NCI-H2227 (cell line): ENCODE measurements around the gene QSOX1.

Experiments used
- DNase-seq: peaks from one replicate; lab custom pipeline; 2025; ENCODE audit not compliant: unreplicated experiment; lab: John Stamatoyannopoulos, UW

Gene QSOX1

GRCh38 chr1:180231936-180232335 lies 77.3 kb downstream of the QSOX1 start:
- no peak for DNase-seq

- DNase-seq: no peak
Measured at GRCh38 chr1:180232521-180233043, 77.9 kb downstream of the QSOX1 start.

GRCh38 chr1:180233191-180234011 lies 78.7 kb downstream of the QSOX1 start:
- no peak for DNase-seq

DNA sequence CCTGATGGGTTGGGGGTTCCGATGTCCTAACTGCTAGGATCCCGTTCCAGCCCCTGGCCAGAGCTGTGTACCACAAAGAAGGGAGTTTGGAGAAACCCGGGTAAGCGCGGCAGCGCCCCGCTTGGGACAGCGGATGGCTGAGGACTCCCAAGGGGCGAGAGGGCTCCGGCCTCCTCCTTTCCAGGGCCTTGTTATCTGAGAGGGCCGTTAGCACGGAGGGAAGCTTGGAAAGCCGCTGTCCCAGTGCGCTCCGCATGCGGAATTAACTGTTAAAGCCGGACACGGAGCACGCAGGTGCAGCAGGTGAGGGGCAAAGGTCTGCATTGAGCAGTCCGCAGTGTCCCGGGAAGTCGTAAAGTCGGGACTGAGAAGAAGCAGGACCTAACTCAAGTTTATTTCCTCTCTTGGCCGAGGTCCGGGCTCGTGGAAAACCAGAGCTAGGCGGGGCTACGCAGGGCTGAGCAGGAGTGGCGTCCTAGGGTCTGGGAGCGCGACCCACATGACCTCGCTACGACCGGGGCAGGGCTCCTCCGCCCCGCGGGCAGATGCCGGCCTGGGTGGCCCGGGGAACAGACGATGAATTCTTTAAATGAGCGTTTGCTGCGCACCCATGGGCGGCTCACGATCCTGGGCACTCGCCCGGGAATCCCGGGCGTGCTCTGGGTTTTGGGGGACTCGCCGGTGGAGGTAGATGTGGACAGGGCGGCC lies 79.9 kb downstream of the QSOX1 start:
- no peak for DNase-seq

- no peak for DNase-seq
Measured at GRCh38 chr1:180235077-180235501, 80.4 kb downstream of the QSOX1 start.

DNA sequence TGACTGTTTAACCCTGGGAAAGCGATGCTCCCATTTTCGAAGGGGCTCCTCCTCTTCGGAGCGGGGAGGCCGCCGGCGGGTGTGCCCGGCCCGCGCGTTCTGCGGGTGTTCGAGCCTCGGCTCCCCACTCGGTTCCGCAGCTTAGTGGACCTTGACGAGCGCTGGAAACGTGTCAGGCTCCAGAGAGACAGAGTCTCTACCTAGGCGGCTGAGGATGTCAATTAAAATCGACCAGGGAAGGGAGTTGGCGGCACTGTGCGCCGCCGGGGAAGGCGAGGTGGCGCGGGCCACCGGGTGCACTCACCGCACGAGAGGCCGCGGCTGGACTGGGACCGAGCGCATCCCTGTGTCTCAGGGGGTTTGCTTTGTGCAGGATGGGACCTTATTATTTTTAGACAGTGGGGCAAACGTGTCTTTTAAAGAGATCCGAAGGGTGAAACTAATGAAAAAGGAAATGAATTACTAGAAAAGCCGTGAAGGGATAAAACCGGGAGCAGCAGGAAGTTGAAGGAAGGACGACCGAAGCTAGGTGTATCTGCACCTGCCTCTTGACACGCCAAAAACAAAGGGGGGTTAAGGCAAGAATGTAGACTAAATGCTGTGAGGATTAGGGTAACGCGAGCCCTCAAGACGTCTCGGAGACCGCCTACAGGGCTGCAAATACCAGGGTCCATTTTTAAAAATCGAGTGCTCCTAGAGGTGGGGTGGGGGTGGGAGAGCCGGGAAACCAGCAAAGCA lies 81.0 kb downstream of the QSOX1 start:
- DNase-seq: no peak

DNA sequence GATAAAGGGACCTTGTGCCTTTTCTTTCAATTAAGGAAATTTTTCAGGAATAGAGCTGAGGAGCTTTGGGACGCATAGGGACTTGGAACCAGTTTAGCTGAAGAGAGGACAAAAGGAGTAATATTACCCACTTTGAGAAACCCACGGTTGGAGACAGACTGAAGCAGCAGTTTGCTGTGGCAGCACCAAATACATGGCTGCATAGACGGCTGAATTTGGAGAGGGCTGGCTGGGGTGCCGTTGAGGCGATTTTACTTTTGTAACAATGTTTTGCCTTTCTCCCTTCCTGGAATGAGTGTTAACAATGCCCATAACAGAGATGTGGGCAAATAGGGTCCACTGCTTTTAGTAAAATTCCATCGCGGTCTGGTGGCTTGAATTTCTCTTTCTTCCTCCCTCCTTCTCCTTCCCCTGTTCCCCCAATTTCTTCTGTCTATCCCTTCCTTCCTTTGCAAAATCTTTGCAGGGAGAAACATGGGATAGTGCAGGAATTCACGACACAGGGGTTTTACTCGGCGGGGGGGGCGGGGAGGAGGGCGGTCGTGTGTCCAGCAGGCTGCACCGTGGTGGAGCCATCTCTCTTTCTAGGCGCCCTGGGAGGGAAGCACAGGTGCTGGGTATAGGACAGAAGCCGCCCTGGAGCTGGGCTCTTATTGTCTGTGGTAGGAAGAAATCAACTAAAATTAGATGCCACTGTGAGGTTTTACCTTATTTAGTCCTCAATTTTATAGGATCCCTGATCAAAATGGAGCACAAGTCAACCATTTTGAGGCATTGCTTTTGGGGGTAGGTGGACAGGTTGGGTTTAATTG lies 82.2 kb downstream of the QSOX1 start:
- no peak for DNase-seq

- DNase-seq: no peak
Measured at GRCh38 chr1:180237869-180238476, 83.3 kb downstream of the QSOX1 start.

DNA sequence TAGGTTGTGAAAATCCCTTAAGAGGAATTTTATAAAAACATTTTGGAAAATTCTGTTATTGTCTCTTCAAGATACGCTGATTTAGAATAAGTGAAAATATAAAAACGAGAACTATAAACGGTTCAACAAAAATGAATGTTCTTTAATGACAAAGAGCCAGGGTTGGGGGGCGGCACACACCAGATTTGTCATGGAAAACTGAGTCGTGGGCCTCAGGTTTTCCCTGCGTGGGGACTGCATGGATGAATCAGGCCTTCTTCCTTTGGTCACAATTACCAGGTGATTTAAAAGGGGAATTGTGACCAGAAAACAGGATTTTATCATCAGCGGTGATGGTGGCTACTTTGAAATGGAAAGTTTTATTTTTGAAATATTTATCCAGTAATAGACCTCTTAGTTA lies 84.0 kb downstream of the QSOX1 start:
- DNase-seq: no peak

GRCh38 chr1:180239145-180240096 lies 84.8 kb downstream of the QSOX1 start:
- DNase-seq: no peak

- DNase-seq: no peak
Measured at GRCh38 chr1:180241716-180242544, 87.3 kb downstream of the QSOX1 start.

- DNase-seq: no peak
Measured at GRCh38 chr1:180243517-180244221, 89.0 kb downstream of the QSOX1 start.

DNA sequence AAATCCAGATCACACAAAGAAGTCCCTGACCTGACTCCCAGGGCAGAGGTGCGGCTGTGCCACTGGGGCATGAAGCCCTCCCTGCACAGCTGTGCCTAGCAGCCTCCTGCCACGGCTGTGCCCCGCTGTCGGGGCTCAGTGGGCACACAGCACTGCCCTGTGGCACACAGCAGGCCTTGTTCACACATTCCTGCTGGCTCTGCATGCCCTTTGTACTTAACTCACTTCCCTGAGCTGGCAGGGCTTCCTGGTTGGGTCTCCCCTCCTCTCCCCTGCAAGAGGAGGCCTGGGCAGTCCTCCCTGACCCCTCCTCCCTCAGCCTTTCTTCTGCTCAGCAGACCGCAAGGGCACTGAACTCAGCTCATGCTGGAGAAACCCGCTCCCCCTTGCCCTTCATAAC lies 90.2 kb downstream of the QSOX1 start:
- DNase-seq: no peak

- no peak for DNase-seq
Measured at GRCh38 chr1:180246579-180246978, 91.9 kb downstream of the QSOX1 start.

DNA sequence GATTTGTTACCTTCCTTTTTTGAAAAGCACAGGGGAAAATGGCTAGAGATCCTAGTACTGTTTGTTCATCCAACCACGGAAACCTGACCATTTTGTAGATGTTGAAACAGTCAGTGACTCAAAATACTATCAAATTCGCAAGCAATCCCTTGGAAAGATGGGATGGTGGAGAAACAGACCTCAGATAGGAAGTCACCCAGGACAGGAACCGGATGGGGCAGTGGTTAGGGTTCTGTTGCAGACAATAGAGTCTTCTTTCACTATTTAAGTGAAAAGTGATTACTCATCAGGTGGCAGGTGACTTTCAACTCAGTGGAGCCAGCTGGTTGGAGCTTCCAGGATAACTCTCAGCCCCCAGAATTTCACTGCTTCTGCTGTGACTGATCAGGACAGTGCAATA lies 92.4 kb downstream of the QSOX1 start:
- no peak for DNase-seq

GRCh38 chr1:180247580-180247979 lies 92.9 kb downstream of the QSOX1 start:
- DNase-seq: no peak

GRCh38 chr1:180248176-180248575 lies 93.5 kb downstream of the QSOX1 start:
- no peak for DNase-seq
